WERI-Rb-1 (cell line): ENCODE measurements around the gene SCUBE3.

Source experiments
- DNase-seq: peaks from one replicate; pipeline ENCODE4 v3.0.0-alpha.2; 2020
- H3K27ac ChIP-seq: fragments of 250-450 bp; sonication (Bioruptor Pico); 2 replicates; pipeline ENCODE4 v1.5.1; 2020; ENCODE audit warnings: mild to moderate bottlenecking, moderate library complexity
- H3K27me3 ChIP-seq: fragments of 250-450 bp; sonication (Bioruptor Pico); 2 replicates; pipeline ENCODE4 v1.5.1; 2021; ENCODE audit warnings: mild to moderate bottlenecking, low read depth, moderate library complexity; ENCODE audit not compliant: insufficient read depth, severe bottlenecking
- H3K36me3 ChIP-seq: fragments of 250-450 bp; sonication (Bioruptor Pico); 2 replicates; pipeline ENCODE4 v1.5.1; 2020; ENCODE audit warnings: mild to moderate bottlenecking, moderate library complexity
- H3K4me3 ChIP-seq: 2 replicates; pipeline ENCODE4 v1.5.1; 2011; ENCODE audit warnings: low read depth, mild to moderate bottlenecking, control low read depth, low read length
- H3K9me3 ChIP-seq: fragments of 250-450 bp; sonication (Bioruptor Pico); 2 replicates; pipeline ENCODE4 v1.5.1; 2021; ENCODE audit warnings: mild to moderate bottlenecking, moderate library complexity; ENCODE audit not compliant: severe bottlenecking
- TF ChIP-seq, protein P1 (sequence below): IDR thresholded peaks from 2 replicates; pipeline ENCODE4 v1.5.1; 2011; ENCODE audit warnings: low read depth, mild to moderate bottlenecking, control low read depth, inconsistent platforms, low read length

Gene SCUBE3

DNA sequence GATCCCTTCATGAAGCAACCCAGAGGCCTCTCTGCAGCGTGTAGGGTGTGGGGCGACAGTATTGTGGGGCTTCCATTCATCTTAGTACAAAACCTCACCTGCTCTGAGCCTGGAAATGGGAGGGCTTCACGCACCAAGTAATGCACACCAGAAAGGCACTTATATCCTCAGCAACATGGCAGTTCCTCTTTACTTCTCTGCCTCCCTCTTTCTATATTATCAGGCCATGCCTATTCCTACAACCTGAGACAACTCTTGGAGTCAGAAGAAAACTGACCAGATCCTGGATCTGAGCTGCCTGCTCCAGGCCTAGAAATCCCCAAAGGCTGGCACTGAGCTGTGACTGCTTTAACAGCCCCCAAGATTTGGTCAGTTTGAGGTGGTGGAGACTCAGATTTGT is 38.2 kb downstream of the SCUBE3 start:
- H3K36me3 ChIP-seq = peaks cover 11% of the 10 kb centered on the region
- no peaks in the 10 kb centered on the region for H3K27me3 ChIP-seq
- TF ChIP-seq, protein P1, sequence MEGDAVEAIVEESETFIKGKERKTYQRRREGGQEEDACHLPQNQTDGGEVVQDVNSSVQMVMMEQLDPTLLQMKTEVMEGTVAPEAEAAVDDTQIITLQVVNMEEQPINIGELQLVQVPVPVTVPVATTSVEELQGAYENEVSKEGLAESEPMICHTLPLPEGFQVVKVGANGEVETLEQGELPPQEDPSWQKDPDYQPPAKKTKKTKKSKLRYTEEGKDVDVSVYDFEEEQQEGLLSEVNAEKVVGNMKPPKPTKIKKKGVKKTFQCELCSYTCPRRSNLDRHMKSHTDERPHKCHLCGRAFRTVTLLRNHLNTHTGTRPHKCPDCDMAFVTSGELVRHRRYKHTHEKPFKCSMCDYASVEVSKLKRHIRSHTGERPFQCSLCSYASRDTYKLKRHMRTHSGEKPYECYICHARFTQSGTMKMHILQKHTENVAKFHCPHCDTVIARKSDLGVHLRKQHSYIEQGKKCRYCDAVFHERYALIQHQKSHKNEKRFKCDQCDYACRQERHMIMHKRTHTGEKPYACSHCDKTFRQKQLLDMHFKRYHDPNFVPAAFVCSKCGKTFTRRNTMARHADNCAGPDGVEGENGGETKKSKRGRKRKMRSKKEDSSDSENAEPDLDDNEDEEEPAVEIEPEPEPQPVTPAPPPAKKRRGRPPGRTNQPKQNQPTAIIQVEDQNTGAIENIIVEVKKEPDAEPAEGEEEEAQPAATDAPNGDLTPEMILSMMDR = no peak
- H3K27ac ChIP-seq = no peak overlapping the region
- no peaks in the 10 kb centered on the region for H3K9me3 ChIP-seq
- no peak for DNase-seq
- no peak overlapping the region for H3K4me3 ChIP-seq

DNA sequence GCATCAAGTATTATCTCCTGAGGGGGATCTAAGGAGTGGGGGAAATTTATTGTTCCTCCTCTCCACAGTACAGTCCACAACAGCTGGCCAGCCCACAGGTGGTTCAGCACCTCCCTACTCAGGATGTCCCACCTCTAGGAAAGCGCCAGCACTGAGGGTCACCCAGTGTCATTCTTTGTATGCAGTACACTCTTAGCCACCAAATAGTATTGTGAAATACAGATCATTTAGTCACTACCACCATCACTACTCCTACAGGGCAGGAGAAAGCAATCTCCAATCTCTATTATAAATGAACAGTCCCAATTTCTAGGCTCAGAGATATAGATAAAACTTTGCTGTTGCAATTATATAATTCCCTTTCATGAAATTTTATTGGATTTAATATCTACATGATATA is 39.5 kb downstream of the SCUBE3 start:
- Histone ChIP-seq H3K27me3 (no peaks in the 10 kb centered on the region), H3K36me3 (peaks cover 14% of the 10 kb centered on the region), H3K9me3 (no peaks in the 10 kb centered on the region), H3K4me3 (no peak overlapping the region), H3K27ac (no peak overlapping the region)
- no peak for DNase-seq
- TF ChIP-seq, protein P1 = no peak

DNA sequence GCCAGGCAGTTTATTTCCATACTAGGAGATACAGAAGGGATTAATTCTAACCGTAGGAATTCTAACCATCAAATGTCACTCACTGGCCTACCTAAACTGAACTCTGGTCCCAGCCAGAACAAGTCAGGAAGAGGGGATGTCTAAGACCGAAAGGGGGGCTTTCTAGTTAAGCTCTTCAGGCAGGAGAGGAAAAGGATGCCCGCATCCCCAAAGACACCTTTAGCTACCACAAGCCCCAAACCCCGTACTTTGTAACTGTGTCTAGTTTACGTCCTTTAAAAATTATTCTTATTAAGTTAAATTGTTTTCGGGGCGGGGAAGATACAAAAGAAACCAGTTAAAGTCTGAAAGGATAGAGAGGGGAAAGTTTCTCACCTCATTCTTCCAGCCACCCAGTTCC is 44.6 kb downstream of the SCUBE3 start:
- TF ChIP-seq, protein P1 = no peak
- Histone ChIP-seq H3K36me3 (0 out of 2 replicates have a peak, but pooled peaks cover 5% of the 10 kb centered on the region), H3K9me3 (no peaks in the 10 kb centered on the region), H3K4me3 (peak overlapping the region; percentile 91), H3K27me3 (no peaks in the 10 kb centered on the region), H3K27ac (peak overlapping the region; percentile 98)
- DNase-seq = no peak

DNA sequence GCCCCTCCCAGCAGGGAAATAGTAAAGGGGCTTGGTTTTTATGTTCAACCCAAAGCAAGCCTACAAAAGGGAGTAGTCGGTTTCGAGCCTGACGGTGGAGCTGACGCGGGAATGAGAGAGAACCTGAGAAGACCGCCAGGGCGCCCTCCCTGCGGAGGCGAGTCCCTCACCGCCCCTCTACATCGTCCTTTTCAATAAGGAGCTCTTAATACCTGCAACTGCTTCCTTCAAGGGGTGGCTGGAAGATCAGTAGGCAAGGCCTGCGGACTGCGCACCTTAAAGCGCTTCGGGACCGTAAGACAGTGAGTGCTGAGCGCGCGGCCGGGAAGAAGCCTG is 45.1 kb downstream of the SCUBE3 start:
- Histone ChIP-seq H3K9me3 (no peaks in the 10 kb centered on the region), H3K27ac (peak overlapping the region; percentile 98), H3K4me3 (peak overlapping the region; percentile 91), H3K27me3 (no peaks in the 10 kb centered on the region), H3K36me3 (0 out of 2 replicates have a peak, but pooled peaks cover 5% of the 10 kb centered on the region)
- TF ChIP-seq, protein P1 = no peak; the same call in 1 of the 2 replicates
- no peak for DNase-seq

DNA sequence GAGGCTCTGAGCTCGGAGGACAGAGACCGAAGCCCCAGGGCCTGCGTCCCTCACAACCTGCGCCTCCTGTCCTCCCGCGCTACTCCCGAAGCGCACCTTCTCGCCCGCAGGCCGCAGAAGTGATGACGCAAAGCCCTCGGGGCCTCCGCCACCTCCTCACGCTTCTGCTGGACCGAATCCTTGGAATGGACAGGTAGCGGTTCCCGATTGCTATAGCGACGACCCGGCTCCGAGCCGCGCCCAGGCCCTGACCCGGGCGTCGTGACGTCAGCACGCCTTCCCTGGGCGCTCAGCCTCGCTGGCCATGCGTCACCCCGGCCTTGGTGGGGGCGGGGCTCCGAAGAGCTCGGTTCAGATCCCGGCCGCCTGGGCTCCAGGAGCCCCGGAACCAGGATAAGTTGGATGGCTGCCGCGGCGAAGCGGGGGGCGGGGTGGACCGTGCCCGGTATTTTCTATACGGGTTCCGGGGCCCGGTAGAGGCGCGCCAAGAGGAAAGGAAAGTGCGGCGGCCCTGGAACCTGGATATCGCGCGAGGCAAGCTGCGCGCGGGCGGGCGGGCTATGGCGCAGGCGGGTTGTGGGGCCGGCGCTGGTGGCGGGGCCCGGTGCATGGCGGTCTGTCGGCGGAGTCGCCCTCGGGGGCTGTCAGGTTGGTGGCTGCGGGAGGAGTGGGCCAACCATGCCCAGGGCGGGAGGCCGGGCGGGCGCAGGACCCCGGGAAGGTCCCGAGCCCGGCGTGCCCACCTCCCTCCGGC is 45.6 kb downstream of the SCUBE3 start, which contains the start of gene ZNF76:
TSS of gene ZNF76 (plus strand) at position 542 of the 754 bp plus-strand sequence. CDS start 21,417 bp downstream, outside the sequence.
- H3K9me3 ChIP-seq = no peaks in the 10 kb centered on the region
- DNase-seq = peak; percentile 100
- peak within 1 kb of the TSS; percentile 98 for H3K27ac ChIP-seq
- H3K36me3 ChIP-seq = 0 out of 2 replicates have a peak, but pooled peaks cover 5% of the 10 kb centered on the region
- H3K27me3 ChIP-seq = no peaks in the 10 kb centered on the region
- TF ChIP-seq, protein P1 = no peak
- H3K4me3 ChIP-seq = peak within 1 kb of the TSS; percentile 91
